GM19035 (cell line): ENCODE measurements around the gene MRPS10.
"Not testable (repeated sequence)": the region's sequence is repeated elsewhere in the genome, so short reads cannot be mapped to it uniquely, and the experiment has no call there.

Experiments
- ATAC-seq: cut with Tn5 transposase; IDR thresholded peaks from one replicate; pipeline ENCODE4 v1.9.1; 2021; ENCODE audit not compliant: unreplicated experiment

The MRPS10 gene

GRCh38 chr6:42212442-42212841 is 5.2 kb downstream of the MRPS10 start:
- ATAC-seq, result no peak

- ATAC-seq, result no peak
Measured at GRCh38 chr6:42211726-42212125, 5.9 kb downstream of the MRPS10 start.

- no peak for ATAC-seq
Measured at GRCh38 chr6:42210551-42210950, 7.1 kb downstream of the MRPS10 start.

- ATAC-seq, result not testable (repeated sequence)
Measured at GRCh38 chr6:42207559-42207958, 10.1 kb downstream of the MRPS10 start.

DNA sequence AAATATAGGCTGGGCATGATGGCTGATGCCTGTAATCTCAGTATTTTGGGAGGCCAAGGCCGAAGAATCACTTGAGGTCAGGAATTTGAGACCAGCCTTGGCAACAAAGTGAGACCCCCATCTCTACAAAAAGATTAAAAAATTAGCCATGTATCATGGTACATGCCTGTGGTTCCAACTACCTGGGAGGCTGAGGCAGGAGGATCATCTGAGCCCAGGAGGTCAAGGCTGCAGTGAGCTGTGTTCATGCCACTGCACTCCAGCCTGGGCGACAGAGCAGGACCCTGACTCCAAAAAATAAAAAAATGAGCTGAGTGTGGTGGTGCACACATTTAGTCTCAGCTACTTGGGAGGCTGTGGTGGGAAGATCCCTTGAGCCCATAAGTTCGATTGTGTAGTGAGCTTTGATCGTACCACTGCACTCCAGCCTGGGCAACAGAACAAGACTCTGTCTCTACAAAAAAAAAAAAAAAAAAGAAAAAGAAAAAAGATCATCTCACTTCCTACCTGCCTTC is 12.8 kb downstream of the MRPS10 start:
- ATAC-seq, result no peak

- ATAC-seq, result no peak
Measured at GRCh38 chr6:42203183-42203582, 14.5 kb downstream of the MRPS10 start.

DNA sequence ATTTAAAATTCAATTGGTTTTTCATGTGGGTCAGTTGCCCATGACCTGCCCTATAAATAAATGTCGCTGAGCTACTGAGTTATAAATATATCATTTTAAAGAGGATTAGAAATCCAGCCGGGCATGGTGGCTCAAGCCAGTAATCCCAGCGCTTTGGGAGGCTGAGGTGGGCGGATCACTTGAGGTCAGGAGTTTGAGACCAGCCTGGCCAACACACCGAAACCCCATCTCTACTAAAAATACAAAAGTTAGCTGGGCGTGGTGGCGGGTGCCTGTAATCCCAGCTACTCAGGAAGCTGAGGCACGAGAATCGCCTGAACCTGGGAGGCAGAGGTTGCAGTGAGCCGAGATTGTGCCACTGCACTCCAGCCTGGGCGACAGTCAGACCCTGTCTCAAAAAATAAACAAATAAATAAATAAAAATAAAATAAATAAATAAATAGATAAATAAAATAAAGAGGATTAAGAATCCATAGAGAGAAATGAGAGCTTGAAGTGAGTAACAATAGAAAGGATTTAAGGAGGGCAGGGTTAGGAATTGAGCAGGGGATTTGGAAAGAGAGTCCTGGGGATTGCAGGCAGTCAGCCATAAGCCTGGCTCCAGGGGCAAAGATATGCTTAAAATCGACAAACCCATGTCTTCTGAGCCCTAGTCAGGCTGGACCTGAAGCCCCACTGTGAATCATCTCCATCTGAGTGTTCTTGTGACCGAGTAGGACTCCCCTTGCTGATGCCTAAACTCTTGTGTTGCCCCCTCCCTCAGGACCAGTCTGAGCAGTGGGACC is 15.3 kb downstream of the MRPS10 start:
- ATAC-seq, result not testable (repeated sequence)

DNA sequence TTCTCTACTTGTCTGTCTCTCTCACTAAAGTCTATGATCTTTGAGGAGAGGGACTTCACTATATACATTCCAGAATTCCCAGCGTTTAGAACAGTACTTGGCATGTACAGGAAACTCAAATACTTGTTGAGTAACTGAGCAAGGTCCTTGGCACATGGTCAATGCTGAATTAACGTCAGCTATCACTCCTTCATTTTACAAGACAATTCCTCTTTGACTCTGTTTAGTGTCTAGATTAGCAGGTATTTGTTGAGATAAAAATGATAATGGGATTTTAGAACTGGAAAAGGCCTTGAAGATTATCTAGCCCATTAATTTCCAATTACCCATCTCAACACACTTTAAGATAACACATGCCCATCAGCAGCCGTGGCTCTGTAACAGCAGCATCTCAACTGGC is 16.3 kb downstream of the MRPS10 start:
- no peak for ATAC-seq

GRCh38 chr6:42200035-42200434 is 17.6 kb downstream of the MRPS10 start:
- ATAC-seq, result no peak

GRCh38 chr6:42199106-42199981 is 18.3 kb downstream of the MRPS10 start:
- ATAC-seq, result no peak

DNA sequence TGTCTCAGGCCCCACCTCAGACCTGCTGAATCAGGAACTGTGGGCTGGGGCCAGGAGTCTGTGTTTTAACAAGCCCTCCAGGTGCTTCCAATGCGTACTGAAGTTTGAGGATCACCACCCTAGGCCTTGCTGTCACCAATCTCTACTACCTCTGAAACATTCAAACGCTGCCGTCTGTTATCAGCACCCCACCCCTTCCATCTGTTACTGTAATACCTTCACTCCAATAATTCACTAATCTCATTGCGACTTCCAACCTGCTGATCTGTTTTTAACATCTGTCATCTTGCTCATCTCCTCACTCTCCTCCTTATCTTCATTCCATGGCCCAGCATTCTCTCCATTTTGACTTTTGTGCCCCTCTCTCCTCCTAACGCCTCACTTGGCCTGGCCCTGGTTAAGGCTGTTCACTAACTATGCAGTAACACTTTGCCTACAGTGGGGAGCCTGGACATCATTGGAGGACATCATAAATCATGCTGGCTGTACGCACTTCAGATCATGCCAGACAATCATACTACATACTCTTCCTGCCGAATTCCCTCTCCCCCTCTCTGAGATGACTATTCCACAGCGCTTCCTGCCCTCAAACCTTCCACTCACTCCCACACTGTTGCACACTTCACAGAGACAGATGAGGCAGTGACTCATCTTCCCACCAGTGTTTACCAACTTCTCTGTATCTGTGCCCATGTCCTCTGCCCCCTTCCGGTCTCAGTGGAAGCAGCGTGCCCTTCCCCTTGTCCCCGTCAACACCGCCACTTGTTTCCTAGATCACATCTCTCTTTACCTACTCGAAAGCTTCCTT is 19.9 kb downstream of the MRPS10 start:
- no peak for ATAC-seq

DNA sequence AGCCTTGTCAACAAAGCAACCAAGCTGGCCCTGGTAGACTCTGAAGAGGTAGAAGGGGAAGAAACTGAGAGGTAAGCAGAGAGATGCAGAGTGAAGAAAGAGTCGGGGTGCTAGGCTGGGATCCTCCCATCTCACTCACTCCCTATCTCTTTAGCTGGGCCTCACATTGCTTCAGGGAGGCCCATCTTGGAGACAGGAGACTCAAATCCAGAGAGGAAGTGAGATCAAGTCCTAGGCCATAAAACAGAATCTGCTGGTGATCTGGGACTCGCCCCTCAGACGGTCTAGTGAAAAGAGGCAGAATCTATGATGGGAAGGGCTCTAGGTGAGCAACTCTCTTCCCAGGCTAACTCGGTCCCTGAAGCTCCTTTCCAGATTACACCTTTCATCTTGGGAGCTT is 22.2 kb downstream of the MRPS10 start:
- no peak for ATAC-seq

GRCh38 chr6:42194056-42194455 is 23.6 kb downstream of the MRPS10 start:
- no peak for ATAC-seq

DNA sequence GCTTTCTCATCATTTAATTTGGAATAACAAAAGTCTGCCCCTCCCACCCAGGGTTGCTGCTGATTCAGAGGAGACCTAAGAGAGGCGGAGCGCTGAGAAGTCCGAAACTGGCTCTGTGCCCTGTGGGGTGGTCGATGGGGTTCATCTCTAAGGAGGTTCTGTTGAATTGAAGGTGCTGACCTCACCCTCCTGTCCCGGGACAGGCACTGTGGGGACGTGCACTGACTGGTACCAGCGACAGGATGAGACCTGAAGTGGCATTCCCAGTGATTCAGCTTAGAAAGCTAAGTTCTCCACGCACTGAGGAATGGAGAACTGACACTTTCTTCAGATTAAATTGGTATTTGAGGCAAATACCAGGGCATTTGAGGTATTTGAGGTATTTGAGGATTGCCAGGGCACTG is 24.2 kb downstream of the MRPS10 start:
- ATAC-seq, result no peak

DNA sequence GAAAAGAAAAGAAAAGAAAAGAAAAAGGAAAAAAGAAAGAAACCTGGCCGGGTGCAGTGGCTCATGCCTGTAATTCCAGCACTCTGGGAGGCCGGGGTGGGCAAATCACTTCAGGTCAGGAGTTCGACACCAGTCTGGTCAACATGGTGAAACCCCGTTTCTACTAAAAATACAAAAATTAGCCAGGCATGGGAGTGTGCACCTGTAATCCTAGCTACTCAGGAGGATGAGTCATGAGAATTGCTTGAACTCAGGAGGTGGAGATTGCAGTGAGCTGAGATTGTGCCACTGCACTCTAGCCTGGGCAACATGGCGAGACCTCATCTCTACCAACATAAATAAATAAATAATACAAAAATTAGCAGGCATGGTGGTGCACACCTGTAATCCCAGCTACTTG is 25.3 kb downstream of the MRPS10 start:
- not testable (repeated sequence) for ATAC-seq

DNA sequence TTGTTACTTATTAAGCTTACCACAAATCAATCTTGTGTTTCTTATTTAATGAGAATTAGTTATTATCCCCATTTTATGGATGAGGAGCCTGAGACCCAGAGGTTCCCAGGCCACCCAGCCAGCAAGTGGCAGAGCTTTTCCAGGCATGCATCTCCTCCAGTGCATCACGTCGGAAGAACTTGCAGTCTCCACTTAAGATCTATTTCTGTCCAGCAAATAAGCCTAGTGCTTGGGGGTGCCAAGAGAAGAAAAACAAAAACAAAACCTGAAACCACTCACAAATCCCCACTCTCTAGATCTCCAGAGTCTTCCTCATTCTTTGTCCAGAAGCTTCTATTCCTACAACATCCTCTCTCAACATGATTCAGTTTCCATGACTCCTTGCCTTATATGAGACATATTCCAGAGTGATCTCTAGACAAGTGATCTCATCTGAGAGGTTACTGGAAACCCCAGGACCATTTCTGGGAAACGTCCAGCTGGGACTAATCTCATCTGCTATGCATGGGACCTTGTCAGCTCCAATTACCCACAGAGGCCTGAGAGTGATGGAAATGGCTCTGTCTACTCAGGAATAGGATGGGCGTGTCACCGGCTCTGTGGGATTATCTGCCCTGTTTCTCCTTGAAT is 27.0 kb downstream of the MRPS10 start:
- no peak for ATAC-seq

DNA sequence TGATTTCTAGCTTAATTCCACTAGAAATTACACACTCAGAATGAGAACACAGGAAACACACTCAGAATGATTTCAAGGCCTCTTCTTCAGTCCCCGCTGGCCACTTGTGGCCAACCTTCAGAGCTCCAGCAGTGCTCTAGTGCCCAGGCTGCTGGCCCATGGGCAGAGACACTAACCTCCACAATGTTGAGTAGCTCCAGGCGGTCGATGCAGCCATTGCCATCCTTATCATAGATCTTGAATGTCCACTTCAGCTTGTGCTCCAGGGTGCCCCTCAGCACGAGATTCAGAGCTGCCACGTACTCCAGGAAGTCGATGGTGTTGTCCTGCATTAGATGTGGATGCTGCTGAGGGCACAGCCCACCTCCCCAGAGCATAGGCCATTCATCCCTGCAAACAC is 29.3 kb downstream of the MRPS10 start:
- no peak for ATAC-seq

DNA sequence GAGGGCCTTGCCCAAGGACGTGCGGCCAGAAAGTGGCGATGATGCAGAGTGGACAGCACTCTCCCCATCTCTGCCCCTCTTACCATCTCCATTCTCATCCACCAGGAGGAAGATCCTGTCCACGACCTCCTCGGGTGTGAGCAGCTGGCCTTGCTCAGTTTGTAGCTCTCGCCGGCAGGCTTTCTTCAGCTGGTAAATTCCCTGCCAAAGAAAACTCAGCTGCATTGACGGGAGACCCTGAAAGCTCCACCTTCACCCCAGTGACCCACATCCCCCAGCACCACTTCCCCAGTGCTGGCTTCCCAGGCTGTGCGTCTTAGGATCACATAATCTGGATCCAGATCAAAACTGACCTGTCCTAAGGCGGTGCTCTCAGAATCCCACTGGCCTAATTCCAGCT is 32.1 kb downstream of the MRPS10 start:
- ATAC-seq, result no peak

GRCh38 chr6:42184475-42184874 is 33.2 kb downstream of the MRPS10 start:
- ATAC-seq, result no peak

DNA sequence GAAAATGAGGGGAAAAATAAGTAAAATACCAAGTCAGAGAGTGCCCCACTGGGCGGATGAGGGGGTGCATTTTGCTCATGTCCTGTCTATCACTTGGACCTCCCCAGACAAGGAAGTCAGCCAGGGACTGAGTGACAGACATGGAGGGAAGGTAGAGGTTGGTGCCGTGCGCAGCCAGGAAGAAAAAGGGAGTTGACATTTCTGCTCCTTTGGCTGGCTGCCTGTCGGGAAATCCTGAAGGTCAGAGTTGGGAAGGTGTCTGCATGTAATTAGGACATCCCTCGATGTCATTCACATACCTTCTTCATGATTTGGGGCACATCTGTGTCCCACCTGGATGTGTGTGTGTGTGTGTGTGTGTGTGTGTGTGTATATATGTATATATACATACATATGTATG is 35.6 kb downstream of the MRPS10 start:
- ATAC-seq, result no peak

DNA sequence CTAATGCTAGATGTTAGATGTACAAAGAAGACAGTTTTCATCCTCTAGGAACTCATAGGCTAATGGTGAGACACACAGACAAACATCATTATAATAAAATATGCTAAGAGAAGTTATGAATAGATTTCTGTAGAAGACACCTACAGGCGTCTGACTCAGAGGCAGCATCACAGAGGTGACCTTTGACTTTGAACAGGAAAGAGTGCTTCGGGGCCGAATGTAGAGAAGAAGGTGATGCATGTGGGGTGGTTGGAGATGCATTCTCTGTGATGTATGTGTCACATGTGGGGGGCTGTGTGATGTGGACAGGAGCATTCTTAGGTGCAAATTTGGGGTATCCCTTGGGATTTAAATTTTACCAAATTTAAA is 37.7 kb downstream of the MRPS10 start:
- no peak for ATAC-seq
